ENCODE data around the gene GXYLT2.

GXYLT2 gene

GRCh38 chr3:72897758-72898007 is 9.8 kb downstream of the GXYLT2 start (continued):
- TF ChIP-seq ZNF518A (tag by site-specific recombination; conservative IDR thresholded peaks at IDR 0.05; ENCODE audit: low read depth) (no peak), ZNF544 (tag by site-specific recombination; IDR thresholded peaks at IDR 0.05) (no peak), ZNF155 (tag by site-specific recombination; IDR thresholded peaks at IDR 0.05) (no peak)

- H3K4me3 ChIP-seq (ENCODE audit: low read depth, low read length) = no peak overlapping the region
- H3K27ac ChIP-seq (ENCODE audit: extremely low read depth, low read depth, low read length) = no peak overlapping the region
- ChIA-PET CTCF (interaction anchor here (0.7 kb wide), 1 partner anchor 12 kb away, joined by 3 read pairs; no protein-coding TSS in a partner anchor), POLR2A (no interaction called here)
- no peaks in the 10 kb centered on the region for H3K36me3 ChIP-seq (ENCODE audit: control insufficient read depth in 2 of 2, insufficient read depth in 1 of 2, low read length in 2 of 2)
- H3K9me3 ChIP-seq (ENCODE audit: control insufficient read depth, insufficient read depth, low read depth, low read length) = no peaks in the 10 kb centered on the region
- H3K4me1 ChIP-seq (ENCODE audit: control insufficient read depth, insufficient read depth, low read length) = peaks cover 12% of the 10 kb centered on the region
- TF ChIP-seq ZFP69B (tag by site-specific recombination; IDR thresholded peaks at IDR 0.05) (no peak), ZNF302 (tag by site-specific recombination; IDR thresholded peaks at IDR 0.05; ENCODE audit: low read depth) (no peak), KLF8 (tag by site-specific recombination; IDR thresholded peaks at IDR 0.05) (peak; percentile 84), ZNF341 (tag by site-specific recombination; IDR thresholded peaks at IDR 0.05; ENCODE audit: low read depth) (no peak), ZNF629 (tag by site-specific recombination; IDR thresholded peaks at IDR 0.05) (peak; percentile 98), TSHZ1 (tag by site-specific recombination; IDR thresholded peaks at IDR 0.05; ENCODE audit: borderline replicate concordance) (peak; percentile 86), WT1 (tag by site-specific recombination; IDR thresholded peaks at IDR 0.05) (peak; percentile 93), ZNF239 (tag by site-specific recombination; IDR thresholded peaks at IDR 0.05) (no peak), KLF1 (tag by site-specific recombination; IDR thresholded peaks at IDR 0.05) (no peak), GLIS1 (tag by site-specific recombination; IDR thresholded peaks at IDR 0.05) (peak; percentile 64; the same call in 1 of the 2 replicates), PRDM4 (tag by site-specific recombination; IDR thresholded peaks at IDR 0.05) (peak; percentile 64), ZBTB7A (tag by site-specific recombination; IDR thresholded peaks at IDR 0.05; ENCODE audit: low read depth) (no peak), ZBTB21 (tag by site-specific recombination; IDR thresholded peaks at IDR 0.05) (peak; percentile 91), INSM2 (tag by site-specific recombination; IDR thresholded peaks at IDR 0.05) (peak; percentile 86), PATZ1 (tag by site-specific recombination; IDR thresholded peaks at IDR 0.05) (peak; percentile 55; the same call in 1 of the 2 replicates), ZXDB (tag by site-specific recombination; IDR thresholded peaks at IDR 0.05) (peak; percentile 89), ZNF513 (tag by site-specific recombination; IDR thresholded peaks at IDR 0.05) (peak; percentile 28; the same call in 1 of the 2 replicates), ZEB2 (tag by site-specific recombination; IDR thresholded peaks at IDR 0.05) (peak; percentile 94)
These were observed 11.5 kb downstream of the GXYLT2 start for GRCh38 chr3:72899349-72899765.

Data from HEK293 (cell line).